Effector CD4-positive, alpha-beta T cell (primary cell): Measurements from ENCODE around the gene CEP170B.
"Not testable (repeated sequence)": the region's sequence is repeated elsewhere in the genome, so short reads cannot be mapped to it uniquely, and the experiment has no call there.

Experiments
- DNase-seq: peaks from one replicate; pipeline ENCODE4 v3.0.0-alpha.2; 2020

CEP170B gene

DNA sequence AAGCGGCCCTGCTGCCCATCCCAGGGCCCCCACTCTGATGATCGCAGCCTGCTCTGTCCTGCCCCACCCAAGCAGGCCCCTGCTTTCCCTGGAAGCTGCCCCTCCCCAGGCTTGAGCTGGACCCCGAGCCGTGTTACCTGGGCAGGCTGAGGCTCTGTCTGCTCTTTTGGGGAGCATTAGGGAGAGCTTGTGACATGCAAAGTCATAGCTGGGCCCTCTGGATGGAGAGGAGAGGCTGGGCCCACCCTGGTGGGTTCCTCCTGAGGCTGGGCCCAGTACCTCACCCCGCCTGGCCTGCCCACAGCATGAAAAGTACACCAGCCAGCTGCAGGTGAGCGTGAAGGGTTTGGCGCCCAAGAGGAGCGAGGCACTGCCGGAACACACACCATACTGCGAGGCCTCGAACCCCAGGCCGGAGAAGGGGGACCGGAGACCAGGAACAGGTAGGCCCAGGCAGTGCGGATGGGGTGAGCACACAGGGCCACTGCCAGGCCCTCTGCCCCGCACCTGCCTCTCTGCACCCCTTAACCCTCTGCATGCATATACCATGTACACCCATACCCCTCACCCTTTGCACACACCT, 15.0 kb downstream of the CEP170B start:
- no peak for DNase-seq

DNA sequence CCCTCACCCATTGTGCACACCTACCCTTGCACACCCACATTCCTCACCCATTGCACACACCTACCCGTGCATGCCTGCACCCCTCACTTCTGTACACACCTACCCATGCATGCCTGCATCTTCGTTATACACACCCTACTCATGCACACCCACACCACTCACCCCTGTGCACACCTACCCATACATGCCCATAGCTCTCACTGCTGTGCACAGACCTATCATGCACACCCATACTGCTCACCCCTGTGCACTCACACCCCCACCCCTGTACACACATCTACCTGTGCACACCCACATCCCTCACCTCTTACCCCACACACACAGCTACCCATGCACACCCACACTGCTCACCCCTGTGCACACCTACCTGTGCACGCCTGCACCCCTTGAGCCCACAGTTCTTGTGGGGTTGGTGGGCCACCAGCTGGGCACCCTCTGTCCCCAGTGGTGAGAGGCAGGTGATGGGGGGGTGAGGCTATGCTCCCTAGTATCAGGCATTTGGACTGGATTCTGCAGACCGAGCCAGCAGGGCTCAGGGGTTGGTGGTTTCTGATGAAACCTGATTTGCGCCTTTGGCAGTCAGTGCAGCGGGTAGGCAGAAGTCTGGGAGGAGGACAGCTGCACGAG, 15.6 kb downstream of the CEP170B start:
- no peak for DNase-seq

DNA sequence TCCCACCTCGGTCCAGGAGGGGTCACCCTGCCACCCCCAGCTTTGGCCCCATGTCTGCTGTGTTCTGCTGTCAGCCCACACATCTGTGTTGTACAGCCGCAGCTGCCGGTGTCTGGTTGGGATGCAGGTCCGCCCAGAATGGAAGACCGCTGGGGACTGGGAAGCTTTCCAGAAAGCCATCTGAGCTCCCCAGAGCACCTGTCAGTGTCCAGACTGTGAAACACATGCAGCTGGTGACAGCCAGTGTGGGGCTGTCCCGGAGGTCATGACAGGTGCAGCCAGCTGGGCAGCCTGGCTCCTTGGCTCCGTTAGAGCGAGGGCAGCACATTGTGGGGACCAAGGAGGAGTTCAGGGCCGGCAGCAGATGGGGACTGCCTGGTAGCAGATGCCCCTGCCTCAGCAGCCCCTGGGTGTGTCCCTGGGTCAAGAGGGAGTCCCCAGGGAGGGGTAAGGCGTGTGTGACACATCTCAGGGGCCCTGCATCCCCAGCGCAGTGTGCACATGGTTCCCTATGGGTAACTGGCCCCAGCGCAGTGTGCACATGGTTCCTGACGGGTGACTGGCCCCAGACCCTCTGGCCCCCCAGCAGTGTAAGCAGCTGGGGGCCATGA, 16.4 kb downstream of the CEP170B start:
- DNase-seq: no peak

DNA sequence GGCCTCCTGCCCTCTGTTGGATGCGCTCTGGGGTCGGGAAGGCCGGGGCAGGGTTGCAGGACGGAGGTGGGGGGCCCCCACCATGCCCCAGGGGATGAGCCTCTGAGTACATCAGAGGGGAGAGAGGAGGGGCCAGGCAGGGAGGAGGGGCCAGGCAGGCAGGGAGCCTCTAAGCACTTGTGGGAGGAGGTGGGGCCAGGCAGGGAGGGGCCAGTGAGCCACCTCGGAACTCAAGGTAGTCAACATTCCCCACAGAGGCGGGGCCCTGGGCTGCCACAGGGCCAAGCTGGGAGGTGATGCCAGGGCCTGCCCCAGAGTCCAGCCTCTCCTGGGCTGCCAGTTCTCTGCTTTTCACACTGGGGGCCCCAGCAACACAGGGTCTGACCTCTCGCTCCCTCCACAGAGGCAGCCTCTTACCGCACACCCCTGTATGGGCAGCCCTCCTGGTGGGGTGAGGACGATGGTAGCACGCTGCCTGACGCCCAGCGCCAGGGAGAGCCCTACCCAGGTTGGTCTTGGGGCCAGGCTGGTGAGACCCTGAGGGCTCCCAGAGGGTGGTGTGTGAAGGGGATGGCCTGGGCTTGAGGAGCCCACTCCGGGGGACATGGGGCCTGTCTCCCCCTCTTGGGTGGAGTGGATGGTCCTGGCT, 17.4 kb downstream of the CEP170B start:
- DNase-seq: no peak

DNA sequence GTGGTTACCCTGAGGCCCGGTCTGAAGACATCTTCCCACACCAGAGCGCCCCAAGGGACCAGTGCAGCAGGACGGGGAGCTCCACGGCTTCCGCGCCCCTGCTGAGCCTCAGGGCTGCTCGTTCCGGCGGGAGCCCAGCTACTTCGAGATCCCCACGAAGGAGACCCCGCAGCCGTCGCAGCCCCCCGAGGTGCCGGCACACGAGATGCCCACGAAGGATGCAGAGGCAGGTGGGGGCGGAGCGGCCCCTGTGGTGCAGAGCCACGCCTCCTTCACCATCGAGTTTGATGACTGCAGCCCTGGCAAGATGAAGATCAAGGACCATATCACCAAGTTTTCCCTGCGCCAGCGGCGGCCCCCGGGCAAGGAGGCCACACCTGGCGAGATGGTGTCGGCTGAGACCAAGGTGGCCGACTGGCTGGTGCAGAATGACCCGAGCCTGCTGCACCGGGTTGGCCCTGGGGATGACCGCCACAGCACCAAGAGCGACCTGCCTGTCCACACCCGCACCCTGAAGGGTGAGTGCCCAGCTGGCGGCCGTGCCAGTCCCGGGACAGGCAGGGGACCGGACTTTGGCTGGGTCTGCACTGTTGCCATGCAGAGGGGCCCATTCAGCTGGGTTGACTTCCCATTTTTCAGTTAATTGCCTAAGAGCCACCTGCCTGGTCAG, 18.1 kb downstream of the CEP170B start:
- DNase-seq: no peak

DNA sequence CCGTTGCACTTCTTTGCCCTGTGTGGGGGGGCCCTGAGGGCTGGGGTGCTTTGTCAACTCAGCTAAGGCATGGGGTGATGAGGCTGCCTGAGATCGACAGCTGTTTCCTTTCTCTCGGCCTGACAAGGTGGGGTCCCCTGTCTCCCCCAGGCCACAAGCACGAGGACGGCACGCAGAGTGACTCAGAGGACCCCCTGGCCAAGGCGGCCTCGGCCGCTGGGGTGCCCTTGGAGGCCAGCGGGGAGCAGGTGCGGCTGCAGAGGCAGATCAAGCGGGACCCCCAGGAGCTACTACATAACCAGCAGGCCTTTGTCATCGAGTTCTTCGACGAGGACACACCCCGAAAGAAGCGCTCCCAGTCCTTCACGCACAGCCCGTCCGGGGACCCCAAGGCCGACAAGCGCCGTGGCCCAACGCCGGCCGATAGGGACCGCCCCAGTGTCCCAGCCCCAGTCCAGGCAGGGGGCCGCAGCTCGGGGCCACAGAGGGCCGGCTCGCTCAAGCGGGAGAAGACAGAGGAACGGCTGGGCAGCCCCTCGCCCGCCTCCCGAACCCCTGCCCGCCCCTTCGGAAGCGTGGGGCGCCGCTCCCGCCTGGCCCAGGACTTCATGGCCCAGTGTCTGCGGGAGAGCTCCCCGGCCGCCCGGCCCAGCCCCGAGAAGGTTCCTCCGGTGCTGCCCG, 18.8 kb downstream of the CEP170B start:
- no peak for DNase-seq

DNA sequence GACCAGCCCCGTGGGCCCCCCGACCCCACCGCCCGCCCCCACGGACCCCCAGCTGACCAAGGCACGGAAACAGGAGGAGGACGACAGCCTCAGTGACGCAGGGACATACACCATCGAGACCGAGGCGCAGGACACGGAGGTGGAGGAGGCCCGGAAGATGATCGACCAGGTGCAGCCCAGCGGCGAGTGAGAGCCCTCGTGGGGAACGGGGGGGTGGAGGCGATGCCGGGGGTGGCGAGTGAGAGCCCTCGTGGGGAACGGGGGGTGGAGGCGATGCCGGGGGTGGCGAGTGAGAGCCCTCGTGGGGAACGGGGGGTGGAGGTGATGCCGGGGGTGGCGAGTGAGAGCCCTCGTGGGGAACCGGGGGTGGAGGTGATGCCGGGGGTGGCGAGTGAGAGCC, 19.3 kb downstream of the CEP170B start:
- DNase-seq: not testable (repeated sequence)

DNA sequence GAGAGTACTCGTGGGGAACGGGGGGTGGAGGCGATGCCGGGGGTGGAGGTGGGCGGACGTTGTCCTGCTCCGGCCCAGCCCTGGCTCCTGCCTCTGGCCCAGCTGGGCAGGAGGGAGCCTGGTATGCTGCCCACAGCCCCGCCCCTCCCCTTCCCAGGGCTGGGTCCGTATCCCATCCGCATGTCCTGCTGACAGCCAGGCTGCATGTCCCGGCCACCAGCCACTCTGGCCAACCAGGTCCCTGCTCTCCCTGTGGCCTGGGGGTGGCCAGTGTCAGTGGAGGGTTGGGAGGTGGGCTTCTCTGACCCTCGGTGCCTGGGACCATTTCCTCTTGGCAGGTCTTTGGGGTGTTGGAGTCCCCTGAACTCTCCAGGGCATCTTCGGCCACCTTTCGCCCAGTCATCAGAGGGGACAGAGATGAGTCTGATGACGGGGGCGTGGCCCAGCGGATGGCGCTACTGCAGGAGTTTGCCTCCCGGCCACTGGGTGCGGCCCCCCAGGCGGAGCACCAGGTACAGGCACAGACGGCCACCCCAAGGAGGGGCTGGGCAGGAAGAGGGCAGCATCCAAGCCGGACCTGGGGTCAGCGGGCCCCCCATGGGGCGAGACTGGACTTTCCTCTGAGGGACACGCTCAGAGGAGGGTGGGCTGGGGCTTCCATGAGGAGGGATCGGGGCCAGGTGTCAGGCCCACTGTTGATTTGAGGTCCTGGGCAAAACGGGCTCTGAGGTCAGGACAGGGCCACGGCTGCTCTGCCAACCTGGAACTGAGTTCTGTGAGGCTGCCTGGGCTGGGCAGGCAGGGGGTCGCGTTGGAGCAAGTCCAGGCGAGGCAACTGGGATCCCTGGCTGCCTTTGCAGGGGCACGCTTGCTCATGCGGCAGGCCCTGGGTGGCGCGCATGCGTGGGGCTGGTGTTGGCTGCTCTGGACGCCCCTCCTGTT, 20.2 kb downstream of the CEP170B start:
- DNase-seq: peak; percentile 1

DNA sequence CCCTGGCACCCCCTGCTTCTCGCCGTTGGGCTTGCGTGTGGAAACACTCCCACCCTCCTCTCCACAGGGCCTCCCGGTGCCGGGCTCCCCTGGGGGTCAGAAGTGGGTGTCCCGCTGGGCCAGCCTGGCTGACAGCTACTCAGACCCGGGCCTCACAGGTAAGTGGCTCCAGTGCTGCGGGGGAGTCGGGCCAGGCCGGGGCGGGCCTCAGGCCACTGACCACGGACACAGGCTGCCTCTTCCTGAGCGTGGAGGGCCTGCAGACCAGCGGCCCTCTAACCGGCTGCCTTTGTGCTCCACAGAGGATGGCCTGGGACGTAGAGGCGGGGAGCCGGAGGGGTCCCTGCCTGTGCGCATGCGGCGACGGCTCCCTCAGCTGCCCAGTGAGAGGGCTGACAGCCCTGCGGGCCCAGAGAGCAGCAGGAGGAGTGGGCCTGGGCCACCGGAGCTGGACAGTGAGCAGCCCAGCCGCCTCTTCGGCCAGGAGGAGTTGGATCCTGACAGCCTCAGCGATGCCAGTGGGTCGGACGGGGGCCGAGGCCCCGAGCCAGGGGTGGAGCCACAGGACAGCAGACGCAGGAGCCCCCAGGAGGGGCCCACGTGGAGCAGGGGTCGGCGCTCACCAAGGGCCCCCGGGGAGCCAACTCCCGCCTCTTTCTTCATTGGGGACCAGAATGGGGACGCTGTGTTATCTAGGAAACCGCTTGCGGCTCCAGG, 21.1 kb downstream of the CEP170B start:
- peak; percentile 1 for DNase-seq

DNA sequence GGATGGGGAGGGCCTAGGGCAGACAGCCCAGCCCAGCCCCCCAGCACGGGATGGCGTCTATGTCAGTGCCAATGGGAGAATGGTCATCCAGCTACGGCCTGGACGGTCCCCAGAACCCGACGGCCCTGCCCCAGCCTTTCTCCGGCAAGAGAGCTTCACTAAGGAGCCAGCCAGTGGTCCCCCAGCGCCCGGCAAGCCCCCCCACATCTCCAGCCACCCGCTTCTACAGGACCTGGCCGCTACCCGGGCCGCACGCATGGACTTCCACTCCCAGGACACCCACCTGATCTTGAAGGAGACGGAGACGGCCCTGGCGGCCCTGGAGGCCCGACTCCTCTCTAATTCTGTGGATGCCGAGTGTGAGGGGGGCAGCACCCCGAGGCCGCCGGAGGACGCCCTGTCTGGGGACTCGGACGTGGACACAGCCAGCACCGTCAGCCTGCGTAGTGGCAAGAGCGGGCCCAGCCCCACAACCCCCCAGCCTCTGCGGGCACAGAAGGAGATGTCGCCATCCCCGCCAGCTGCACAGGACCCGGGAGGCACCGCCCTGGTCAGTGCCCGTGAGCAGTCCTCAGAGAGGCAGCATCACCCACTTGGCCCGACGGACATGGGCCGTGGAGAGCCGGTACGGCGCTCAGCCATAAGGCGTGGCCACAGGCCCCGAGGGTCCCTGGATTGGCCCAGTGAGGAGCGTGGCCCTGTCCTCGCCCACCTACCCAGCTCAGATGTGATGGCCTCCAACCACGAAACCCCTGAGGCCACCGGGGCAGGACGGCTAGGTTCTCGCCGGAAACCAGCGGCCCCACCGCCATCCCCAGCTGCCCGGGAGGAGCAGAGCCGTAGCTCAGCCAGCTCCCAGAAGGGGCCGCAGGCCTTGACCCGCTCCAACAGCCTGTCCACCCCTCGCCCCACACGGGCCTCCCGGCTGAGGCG, 21.9 kb downstream of the CEP170B start:
- peak; percentile 1 for DNase-seq

DNA sequence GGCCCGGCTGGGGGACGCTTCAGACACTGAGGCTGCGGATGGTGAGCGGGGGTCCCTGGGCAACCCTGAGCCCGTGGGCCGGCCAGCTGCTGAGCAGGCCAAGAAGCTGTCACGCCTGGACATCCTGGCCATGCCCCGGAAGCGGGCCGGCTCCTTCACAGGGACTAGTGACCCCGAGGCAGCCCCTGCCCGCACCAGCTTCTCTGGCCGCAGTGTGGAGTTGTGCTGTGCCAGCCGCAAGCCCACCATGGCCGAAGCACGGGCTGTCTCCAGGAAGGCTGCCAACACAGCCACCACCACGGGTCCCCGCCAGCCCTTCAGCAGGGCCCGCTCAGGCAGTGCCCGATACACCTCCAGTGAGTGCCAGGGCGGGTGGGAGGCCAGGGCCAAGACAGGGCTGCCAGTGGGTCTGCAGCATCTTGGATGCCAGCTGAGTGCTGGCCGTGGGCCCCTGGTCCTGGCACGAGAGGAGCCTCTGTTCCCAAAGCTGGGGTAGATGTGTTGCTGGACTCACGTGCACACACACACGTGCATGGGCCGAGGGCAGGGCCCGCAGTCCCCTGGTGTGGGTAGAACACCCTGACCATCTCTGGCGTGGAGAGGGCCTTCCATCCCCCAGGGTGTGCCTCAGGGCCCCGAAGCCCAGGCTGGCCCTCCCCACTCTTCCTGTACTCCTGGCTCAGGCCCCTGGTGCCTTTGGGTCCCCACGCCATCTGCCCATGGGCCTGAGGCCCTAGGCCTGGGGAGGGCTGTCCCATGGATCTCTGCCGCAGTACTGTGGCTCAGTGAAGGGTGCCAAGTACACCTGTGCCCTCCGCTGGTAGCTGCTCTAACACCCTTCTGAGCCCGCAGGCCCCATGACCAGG, 22.8 kb downstream of the CEP170B start:
- no peak for DNase-seq

DNA sequence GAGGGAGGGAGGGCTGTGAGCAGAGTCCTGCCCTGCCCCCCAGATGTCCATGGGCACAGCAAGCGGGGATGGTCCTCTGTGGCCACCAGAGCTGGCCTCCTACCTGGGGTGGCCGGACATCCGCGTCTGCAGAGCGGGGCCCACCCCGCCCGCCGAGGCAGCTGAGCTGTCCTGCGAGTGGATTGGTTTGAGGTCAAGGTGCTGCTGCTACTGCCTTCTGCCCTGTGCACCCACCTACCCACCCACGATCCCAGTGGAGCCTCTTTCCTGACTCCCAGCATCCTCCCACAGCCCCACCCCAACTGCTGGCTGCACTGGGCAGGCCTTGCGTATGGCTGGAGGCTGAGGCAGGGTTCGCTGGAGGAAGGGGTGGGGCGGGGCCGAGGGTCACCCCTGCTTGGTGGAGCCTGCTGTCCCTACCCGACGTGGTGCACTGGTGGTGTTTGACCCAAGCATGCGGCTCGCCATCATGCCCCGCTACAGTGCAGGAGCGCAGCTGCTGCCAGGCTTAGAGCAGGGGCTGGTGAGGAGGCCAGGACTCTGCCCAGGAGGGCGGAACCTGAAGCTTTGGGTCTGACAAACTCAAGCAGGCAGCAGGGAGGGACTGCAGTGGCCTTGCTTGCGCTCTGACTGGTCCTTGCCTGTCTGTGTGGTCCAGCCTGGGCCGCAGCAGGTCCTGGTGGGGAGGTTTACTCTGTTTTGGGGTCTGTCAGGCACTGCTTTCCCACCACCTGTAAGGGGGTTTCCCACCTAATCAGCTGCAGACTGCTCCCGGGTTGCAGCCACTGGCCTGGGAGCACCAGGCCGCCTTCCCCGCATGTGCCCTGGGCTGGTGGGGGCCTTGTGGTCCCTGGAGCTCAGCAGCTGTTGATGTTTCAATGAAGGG, 23.7 kb downstream of the CEP170B start:
- peak; percentile 1 for DNase-seq

DNA sequence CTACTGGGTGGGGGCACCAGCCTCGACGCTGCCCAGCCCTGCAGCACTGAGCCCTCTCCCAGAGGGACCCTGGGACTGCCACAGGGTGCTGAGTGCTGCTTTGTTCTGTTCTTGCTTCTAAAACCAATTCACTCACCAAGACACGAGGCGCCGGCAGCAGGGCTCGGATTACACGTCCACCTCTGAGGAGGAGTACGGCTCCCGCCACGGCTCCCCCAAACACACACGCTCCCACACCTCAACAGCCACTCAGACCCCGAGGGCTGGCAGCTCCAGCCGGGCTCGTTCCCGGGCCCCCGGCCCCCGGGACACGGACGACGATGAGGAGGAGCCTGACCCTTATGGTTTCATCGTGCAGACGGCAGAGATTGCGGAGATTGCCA, 24.3 kb downstream of the CEP170B start:
- DNase-seq: peak; percentile 1

DNA sequence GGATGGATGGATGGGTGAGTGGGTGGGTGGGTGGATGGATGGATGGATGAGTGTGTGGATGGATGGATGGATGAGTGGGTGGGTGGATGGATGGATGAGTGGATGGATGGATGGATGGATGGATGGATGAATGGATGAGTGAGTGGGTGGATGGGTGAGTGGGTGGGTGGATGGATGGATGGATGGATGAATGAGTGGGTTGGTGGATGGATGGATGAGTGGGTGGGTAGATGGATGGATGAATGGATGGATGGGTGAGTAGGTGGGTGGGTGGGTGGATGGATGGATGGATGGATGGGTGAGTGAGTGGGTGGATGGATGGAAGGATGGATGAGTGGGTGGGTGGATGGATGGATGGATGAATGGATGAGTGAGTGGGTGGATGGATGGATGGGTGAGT, 25.2 kb downstream of the CEP170B start:
- not testable (repeated sequence) for DNase-seq

DNA sequence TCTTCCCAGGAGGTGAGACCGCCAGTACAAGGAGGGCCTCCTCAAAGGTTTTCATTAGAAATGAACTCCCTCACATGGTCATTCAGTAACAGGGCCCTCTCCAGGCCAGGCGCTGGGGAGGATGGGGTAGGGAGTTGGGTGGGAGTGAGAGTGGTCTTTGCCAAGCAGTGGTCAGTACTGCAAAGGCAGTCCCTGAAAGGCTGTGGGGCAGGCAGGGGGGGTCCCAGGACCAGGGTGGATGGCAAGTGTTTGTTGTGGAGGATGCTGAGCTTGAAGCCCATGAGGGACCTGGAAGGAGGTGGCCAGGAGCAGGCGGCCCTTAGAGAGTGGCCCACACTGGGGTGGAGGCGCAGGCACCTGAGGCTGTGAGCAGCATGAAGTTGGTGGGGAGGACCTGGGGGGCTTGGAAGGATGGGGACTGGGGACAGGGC, 26.1 kb downstream of the CEP170B start:
- no peak for DNase-seq

DNA sequence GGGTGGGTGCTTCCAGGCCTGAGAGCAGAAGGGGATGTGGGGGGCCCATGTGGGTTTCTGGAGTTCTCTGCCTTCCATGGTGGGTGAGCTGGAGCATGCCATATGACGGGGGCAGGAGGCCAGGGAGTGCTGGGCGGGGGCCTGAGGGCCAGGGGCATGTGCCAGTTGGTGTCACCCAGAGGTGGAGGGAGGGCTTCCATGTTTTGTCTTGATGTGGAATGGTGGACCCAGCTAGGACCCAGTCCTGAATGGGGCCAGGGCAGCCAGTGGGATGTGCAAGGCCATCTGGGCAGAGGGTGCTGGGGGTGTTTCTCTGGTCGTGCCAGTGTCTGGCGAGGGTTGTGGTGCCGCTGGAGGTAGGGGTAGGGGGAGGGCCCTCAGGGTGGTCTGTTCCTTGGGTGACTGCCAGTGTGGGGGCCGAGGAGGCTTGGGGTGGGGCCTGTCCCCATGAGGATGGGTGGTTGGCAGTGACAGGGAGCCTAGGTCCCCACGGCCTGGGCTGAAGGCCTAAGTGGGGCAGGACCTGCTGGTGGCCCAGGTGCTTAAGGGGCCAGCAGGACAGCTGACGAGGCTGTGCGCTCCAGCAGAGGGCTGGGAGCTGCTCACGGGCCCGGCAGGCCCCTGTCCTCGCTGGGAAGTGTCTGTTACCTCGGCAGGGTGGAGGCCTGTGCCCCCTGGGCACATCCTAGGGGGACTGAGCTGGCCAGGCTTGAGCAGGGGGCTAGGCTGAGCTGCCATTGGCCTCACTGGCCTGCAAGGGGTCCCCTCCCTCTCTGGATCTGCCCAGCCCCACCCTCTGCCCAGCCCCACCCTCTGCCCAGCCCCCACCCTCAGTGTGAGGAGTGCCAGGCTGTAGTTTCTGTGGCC, 26.8 kb downstream of the CEP170B start:
- no peak for DNase-seq
